K562 (cell line): ENCODE measurements around the gene PDK1. TPM values are rescaled to one million over a fixed set of nuclear protein-coding genes. Genes with fewer than 3 reads are reported as not detected.

ENCODE experiments used
- CTCFL ChIP-seq: IDR thresholded peaks from 2 replicates; pipeline ENCODE4 v1.6.1; 2011; ENCODE audit warnings: borderline replicate concordance, low read depth, mild to moderate bottlenecking, moderate library complexity, low read length; ENCODE audit not compliant: insufficient read depth, poor library complexity, severe bottlenecking
- DPF2 ChIP-seq: fragments of 450-650 bp; IDR thresholded peaks from 2 replicates; pipeline ENCODE4 v1.6.1; 2016
- E4F1 ChIP-seq: fragments of 250-450 bp; sonication (Bioruptor Pico); IDR thresholded peaks from 2 replicates; pipeline ENCODE4 v1.5.0; 2021; ENCODE audit warnings: mild to moderate bottlenecking, borderline replicate concordance
- ELK1 ChIP-seq: sonication (generic); formaldehyde crosslinking; IDR thresholded peaks from 2 replicates; pipeline ENCODE4 v1.8.1; 2022; ENCODE audit warnings: missing genetic modification reagents
- GATAD2A ChIP-seq: fragments of 450-650 bp; IDR thresholded peaks from 2 replicates; pipeline ENCODE4 v1.6.1; 2017
- HDAC3 ChIP-seq: fragments of 450-650 bp; IDR thresholded peaks from 2 replicates; pipeline ENCODE4 v1.6.1; 2018; ENCODE audit warnings: borderline replicate concordance, mild to moderate bottlenecking, moderate library complexity; ENCODE audit not compliant: partially characterized antibody
- HIVEP1 ChIP-seq: fragments of 250-450 bp; sonication (Bioruptor Pico); IDR thresholded peaks from 2 replicates; pipeline ENCODE4 v1.4.0; 2020; ENCODE audit warnings: mild to moderate bottlenecking
- HLTF ChIP-seq: fragments of 450-650 bp; IDR thresholded peaks from 2 replicates; pipeline ENCODE4 v1.6.1; 2016
- MAZ ChIP-seq, 2 experiments: fragments of 450-650 bp in 1 of 2; sonication (generic) in 1 of 2; formaldehyde crosslinking; IDR thresholded peaks in 1 of 2; conservative IDR thresholded peaks in 1 of 2; 2 replicates each; pipeline versions ENCODE4 v1.4.0 to v1.5.0; 2020; ENCODE audit warnings: mild to moderate bottlenecking in 1 of 2, missing genetic modification reagents in 1 of 2
- MLLT1 ChIP-seq, 2 experiments: fragments of 450-650 bp; IDR thresholded peaks; 2 replicates each; pipeline ENCODE4 v1.6.1; 2016
- NCOR1 ChIP-seq: fragments of 450-650 bp; IDR thresholded peaks from 2 replicates; pipeline ENCODE4 v1.6.1; 2016; ENCODE audit warnings: mild to moderate bottlenecking, moderate library complexity
- POLR2A ChIP-seq: fragments of 450-650 bp; conservative IDR thresholded peaks from 2 replicates; pipeline ENCODE4 v1.6.1; 2016
- POU5F1 ChIP-seq: fragments of 150-350 bp; IDR thresholded peaks from 2 replicates; pipeline ENCODE4 v1.6.1; 2014; ENCODE audit warnings: borderline replicate concordance, low read length, low read depth, mild to moderate bottlenecking; ENCODE audit not compliant: partially characterized antibody
- SNIP1 ChIP-seq: fragments of 450-650 bp; IDR thresholded peaks from 2 replicates; pipeline ENCODE4 v1.7.1; 2017; ENCODE audit warnings: low read depth, mild to moderate bottlenecking
- TEAD2 ChIP-seq: fragments of 450-650 bp; IDR thresholded peaks from 2 replicates; pipeline ENCODE4 v1.6.1; 2016; ENCODE audit warnings: missing genetic modification characterization, control low read depth, missing compliant biosample characterization
- ZBTB43 ChIP-seq: sonication (generic); formaldehyde crosslinking; IDR thresholded peaks from 2 replicates; pipeline ENCODE4 v1.8.0; 2023; ENCODE audit warnings: mild to moderate bottlenecking, missing genetic modification reagents
- ZNF134 ChIP-seq: fragments of 250-450 bp; sonication (Bioruptor Pico); conservative IDR thresholded peaks from 2 replicates; pipeline ENCODE4 v1.4.0; 2020
- ZNF184 ChIP-seq: sonication (generic); formaldehyde crosslinking; IDR thresholded peaks from 2 replicates; pipeline ENCODE4 v1.5.0; 2020; ENCODE audit warnings: missing genetic modification reagents
- ZNF699 ChIP-seq: fragments of 250-450 bp; sonication (Bioruptor Pico); IDR thresholded peaks from 2 replicates; pipeline ENCODE4 v1.8.0; 2021; ENCODE audit warnings: mild to moderate bottlenecking, moderate library complexity; ENCODE audit not compliant: insufficient replicate concordance
- ZNF764 ChIP-seq: fragments of 250-450 bp; sonication (Bioruptor Pico); IDR thresholded peaks from 2 replicates; pipeline ENCODE4 v1.4.0; 2020; ENCODE audit warnings: low read depth, mild to moderate bottlenecking, moderate library complexity
- ZNF780A ChIP-seq: fragments of 250-450 bp; sonication (Bioruptor Pico); IDR thresholded peaks from 2 replicates; pipeline ENCODE4 v1.5.0; 2021; ENCODE audit warnings: mild to moderate bottlenecking
- polyA plus RNA-seq, 8 experiments: library from polyadenylated mRNA; depleted of rRNA in 4 of 8; stranded (reverse) in 5 of 8; unstranded in 3 of 8; fragments of >200 nt; fragmentation: Nextera tagmentation in 2 of 8; fragmentation: Illumina TruSeq in 1 of 8; extraction: Ambion mirVana in 2 of 8; extraction: Trizol in 1 of 8; gene quantifications; 2 replicates each; pipeline versions ENCODE4 v1.2.1 to v1.2.3, GENCODE V29; 2011 to 2014; ENCODE audit warnings: inconsistent platforms in 1 of 8, missing spikeins in 1 of 8
- total RNA-seq, 7 experiments: library from RNA; depleted of rRNA in 6 of 7; stranded (reverse); fragments of >200 nt in 6 of 7; fragmentation: Illumina TruSeq in 2 of 7; extraction: Trizol in 2 of 7; gene quantifications; 2 replicates each; pipeline versions ENCODE4 v1.2.1 to v1.2.3, GENCODE V29; 2011 to 2021; ENCODE audit warnings: low replicate concordance in 1 of 7

PDK1 gene
- total and polyA plus RNA-seq, 9 of the 15 experiments (the other 6 are each of a cell fraction or from before 2014, with no cell fraction given): 3.5 to 176 (median 13.9) TPM

- TF ChIP-seq CTCFL (no peak), ZNF699 (CRISPR knock-in tag) (no peak), HLTF (0 out of 2 replicates have a peak, but pooled peaks have one; percentile 78), MLLT1 (IDR thresholded peaks at IDR 0.05) (peak; percentile 31 to 72; a peak in 1 of 4 replicates), ELK1 (CRISPR knock-in tag) (no peak), POLR2A (peak; percentile 96), SNIP1 (no peak), POU5F1 (no peak), HIVEP1 (CRISPR knock-in tag) (no peak), HDAC3 (no peak), DPF2 (peak; percentile 63), MAZ (CRISPR knock-in tag; conservative IDR thresholded peaks at IDR 0.05 in 1 of 2, IDR thresholded peaks at IDR 0.05 in 1 of 2) (peak; percentile 89 to 95), E4F1 (no peak), ZNF134 (CRISPR knock-in tag) (no peak), ZNF764 (CRISPR knock-in tag) (no peak), TEAD2 (tag) (no peak), ZNF780A (CRISPR knock-in tag) (no peak), GATAD2A (peak; percentile 54; the same call in 1 of the 2 replicates), NCOR1 (no peak), ZNF184 (no peak), ZBTB43 (CRISPR knock-in tag) (no peak)
Measured at GRCh38 chr2:172555522-172556283, at the start of gene PDK1 (continued).
